ENCODE data around the gene TRAPPC10.

TRAPPC10 gene

DNA sequence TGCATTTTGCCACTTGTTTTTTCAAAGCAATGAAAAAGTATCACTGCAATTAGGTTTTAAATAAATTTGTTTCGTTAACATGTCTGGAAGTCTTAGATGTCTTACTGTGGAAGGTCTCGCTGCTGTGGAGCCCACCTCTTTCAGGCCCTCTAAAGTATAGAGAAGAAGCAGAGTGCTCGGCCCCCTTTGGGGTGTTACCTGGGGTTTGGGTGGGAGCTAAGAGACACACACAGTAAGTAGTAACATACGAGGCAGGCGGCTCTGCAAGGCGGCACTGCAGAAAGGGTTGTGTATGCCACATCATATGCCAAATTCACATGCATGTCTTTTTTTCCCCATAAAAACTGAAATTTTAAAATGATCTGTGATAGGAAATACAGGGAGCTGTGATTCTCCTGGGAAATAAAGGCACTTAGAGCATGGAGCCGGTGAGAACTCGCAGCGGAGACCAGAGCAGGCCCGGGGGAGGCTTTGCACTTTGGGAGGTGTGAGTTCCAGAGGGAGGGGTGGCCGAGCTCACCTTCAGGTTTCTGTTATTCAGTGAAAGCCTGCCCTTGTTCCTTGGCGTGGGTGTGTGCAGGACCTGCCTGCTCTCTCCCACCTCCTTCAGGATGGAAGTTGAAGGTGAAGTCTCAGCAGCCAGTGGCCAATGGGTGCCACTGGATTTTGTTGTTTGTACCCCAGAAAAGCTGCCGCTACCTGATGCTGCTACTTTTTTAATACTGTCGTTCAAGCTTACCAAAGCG lies 59.4 kb downstream of the TRAPPC10 start:
- DNase-seq = no peak

DNA sequence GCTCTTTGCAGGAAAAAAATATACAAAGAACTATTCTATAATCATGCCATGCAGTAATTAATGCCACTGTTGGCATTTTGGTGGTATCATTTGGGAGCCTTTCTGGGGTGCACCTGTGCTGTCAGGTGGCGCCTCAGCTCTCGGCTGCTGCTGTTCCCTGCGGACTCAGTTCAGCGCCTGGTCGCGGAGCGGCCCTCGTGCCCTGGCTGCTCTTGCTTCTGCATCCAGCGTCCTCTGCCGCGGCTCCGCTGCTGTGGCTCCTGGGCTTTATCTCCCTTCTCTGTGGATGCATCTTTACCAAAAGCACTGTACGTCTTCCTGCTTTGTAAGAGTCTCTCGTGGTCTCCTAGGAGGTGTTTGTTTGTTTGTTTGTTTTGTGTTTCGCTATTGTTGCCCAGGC lies 60.0 kb downstream of the TRAPPC10 start:
- no peak for DNase-seq

- DNase-seq = no peak
Measured at GRCh38 chr21:44074315-44074958, 62.3 kb downstream of the TRAPPC10 start.

- DNase-seq = no peak
Measured at GRCh38 chr21:44076316-44076715, 64.2 kb downstream of the TRAPPC10 start.

DNA sequence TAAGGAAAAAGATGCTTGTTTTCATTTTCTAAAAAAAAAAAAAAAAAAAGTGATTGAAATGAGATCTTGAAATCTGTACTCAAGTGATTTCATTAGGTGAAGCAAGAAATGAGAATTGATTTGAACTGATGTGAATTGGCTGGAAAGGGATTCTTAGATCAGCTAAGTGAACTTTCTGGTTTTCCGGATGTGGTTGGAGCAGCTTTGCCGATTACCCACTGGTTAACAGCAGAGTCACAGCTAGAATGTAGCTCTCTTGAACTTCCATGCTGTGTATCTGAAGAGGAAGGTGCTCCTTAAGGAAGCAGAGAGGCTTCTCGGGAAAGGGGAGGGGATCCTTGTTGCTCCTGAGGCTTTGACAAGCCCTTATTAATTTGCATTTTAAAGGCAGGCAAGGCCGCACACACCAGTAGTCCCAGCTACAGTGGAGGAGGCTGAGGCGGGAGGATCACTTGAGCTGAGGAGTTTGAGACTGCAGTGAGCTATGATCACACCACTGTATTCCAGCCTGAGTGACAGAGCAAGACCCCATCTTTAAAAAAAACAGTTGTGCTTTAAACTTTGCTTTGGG lies 66.4 kb downstream of the TRAPPC10 start:
- DNase-seq = no peak

DNA sequence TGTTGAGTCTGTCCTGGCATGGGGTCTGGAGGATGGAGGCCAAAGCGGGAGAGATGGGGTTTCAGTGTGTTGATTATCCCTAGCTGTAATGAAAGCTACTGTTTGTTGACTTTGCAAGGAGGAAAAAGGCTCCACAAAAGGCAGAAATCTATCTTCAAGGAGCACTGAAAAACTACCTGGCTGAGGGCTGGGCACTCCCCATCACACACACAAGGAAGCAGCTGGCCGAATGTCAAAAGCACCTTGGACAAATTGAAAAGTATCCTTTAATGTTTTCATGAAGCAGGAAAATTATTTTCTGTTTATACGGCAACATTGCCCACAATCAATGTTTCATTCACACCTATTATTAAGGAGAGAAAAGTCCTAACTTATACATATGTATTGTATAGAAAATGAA lies 67.3 kb downstream of the TRAPPC10 start:
- DNase-seq = no peak

DNA sequence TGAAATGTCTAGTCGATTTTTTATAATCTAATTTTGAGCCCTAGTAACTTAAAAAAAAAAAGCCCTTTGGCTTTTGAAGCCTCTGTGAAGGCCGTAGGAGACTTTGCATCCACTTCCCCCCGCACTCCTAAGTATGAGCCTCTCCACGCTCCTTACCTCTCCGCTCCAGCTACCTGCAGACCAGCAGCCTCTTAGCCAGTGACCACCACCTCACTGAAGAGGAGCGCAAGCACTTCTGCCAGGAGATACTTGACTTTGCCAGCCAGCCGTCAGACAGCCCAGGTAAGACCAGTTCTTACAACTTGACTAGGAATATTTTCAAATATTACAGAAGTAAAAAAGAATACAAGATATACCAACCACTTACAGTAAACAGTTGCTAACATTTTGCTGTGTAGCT lies 67.7 kb downstream of the TRAPPC10 start:
- no peak for DNase-seq

GRCh38 chr21:44082648-44083440 lies 70.7 kb downstream of the TRAPPC10 start:
- no peak for DNase-seq

- DNase-seq = no peak
Measured at GRCh38 chr21:44083631-44084291, 71.7 kb downstream of the TRAPPC10 start.

- DNase-seq = no peak
Measured at GRCh38 chr21:44084496-44085241, 72.6 kb downstream of the TRAPPC10 start.

- DNase-seq = no peak
Measured at GRCh38 chr21:44085491-44086321, 73.6 kb downstream of the TRAPPC10 start.

DNA sequence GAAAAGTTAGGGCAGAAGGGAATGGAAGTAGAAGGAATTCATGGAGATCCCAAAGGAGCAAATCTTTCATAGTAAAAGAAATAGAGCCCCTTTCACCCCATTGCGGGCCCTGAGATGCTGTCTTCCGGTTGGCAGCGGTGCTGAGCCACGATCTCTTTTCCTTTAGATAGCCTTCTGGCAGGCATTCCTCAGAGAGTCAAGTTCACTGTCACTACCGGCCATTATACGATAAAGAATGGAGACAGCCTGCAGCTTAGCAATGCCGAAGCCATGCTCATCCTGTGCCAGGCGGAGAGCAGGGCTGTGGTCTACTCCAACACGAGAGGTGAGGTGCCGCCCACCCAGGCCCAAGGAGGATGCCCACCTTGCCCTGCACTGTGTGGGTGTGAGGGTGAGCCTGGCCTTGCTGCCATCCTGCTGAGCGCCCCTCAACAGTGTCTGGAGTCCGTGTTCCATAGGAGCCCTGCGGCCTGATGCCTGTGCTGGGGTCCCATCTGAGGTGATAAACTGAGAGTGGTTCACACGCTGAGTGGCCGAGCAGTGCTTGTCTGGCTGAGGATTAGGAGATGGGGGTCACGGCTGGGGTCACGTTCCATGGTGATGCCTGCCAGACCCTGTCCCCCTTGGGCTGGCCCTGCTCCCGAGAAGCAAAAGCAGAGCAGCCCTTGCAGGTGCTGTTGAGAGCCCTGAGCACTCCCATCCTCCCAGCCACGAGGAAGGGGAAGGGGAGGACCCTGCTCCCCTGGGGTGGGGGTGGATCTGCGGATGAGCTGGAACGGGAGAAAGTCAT lies 74.7 kb downstream of the TRAPPC10 start:
- no peak for DNase-seq

DNA sequence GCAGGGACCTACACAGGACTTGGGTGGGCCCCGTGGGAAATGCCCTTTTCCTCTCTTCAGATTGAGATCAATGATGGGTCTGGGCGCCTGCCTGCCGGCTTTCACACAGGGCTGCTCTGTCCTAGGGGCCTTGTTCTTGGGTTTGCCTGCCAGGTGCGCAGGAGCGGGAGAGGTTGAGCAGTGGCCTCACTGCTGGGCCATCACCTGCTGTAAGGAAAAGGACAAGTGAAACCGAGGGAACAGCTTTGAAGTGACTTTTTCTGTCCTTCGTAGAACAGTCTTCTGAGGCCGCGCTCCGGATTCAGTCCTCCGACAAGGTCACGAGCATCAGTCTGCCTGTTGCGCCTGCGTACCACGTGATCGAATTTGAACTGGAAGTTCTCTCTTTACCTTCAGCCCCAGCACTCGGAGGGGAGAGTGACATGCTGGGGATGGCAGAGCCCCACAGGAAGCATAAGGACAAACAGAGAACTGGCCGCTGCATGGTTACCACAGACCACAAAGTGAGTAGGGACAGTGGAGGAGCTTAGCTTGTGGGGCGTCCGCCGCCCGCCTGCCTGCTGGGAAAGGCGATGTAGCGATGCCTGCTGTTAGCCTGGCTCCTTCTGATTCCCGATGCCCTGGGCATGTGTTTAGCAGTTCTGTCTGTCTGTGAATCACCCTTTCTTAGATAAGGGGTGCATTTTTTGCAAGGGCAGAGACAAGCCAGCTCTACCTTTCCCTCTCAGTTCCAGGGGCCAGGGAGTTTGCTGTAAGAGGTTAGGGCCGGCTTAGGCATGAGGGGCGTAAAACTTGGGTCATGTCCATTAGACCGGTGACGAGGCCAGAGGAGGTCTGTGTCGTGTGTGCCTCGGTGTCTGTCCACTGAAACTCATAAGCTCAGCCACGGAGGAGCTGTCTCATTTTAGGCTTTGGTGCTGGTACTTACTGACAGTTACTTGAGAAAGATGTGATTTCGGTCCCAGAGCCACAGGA lies 75.6 kb downstream of the TRAPPC10 start:
- no peak for DNase-seq

- DNase-seq = no peak
Measured at GRCh38 chr21:44088401-44088780, 76.3 kb downstream of the TRAPPC10 start.

- no peak for DNase-seq
Measured at GRCh38 chr21:44089001-44089911, 77.1 kb downstream of the TRAPPC10 start.

DNA sequence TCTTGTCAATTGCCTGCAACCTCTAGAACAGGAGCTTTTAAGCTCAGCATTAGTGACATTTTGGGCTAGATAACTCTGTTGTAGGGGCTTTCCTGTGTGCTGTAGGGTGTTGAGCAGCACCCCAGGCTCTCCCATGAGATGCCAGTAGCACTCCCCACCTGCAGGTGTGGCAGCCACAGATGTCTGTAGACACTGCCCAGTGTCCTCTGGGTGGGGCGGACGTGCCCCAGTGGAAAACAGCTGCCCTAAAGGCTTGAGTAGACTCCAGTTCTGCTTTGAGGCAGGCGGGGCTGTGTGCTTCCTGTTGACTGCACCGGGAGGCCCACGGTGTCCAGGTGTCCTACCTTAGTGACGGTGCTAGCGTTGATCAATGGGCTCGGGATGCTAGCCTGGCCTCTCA lies 78.2 kb downstream of the TRAPPC10 start:
- DNase-seq = no peak

- no peak for DNase-seq
Measured at GRCh38 chr21:44092211-44092610, 80.1 kb downstream of the TRAPPC10 start.

DNA sequence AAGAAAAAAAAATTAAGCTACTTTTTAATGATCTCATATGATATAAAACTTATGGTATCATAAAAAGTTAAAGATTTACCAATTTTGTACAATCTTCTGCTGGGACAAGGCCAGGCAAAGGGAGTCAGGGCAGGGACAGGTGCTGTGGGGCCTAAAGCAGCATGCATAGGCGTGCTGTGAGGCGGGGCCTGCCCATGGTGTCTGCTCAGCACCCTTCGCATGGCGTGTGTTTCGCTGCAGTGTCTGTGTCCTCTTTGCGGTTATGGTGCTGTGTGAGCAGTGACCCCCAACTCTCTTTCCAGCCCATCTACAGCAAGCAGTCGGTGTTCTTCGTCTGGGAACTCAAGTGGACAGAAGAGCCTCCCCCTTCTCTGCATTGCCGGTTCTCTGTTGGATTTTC lies 81.7 kb downstream of the TRAPPC10 start:
- no peak for DNase-seq
